HFFc6 (cell line): ENCODE measurements around the gene CHAC1. TPM values are rescaled to one million over a fixed set of nuclear protein-coding genes. Genes with fewer than 3 reads are reported as not detected.

Source experiments
- DNase-seq: peaks from one replicate; pipeline ENCODE4 v3.0.0-alpha.2; 2018
- H3K27ac Mint-ChIP-seq: 2 replicates; pipeline ENCODE4 v1.8.0; 2020; ENCODE audit warnings: mild to moderate bottlenecking, mixed read lengths
- H3K27me3 Mint-ChIP-seq: 2 replicates; pipeline ENCODE4 v1.8.0; 2021; ENCODE audit warnings: mild to moderate bottlenecking, moderate library complexity, mixed read lengths; ENCODE audit not compliant: insufficient read depth
- H3K36me3 Mint-ChIP-seq: 2 replicates; pipeline ENCODE4 v1.8.0; 2021; ENCODE audit warnings: low read depth, mixed read lengths
- H3K4me1 Mint-ChIP-seq: 2 replicates; pipeline ENCODE4 v1.8.0; 2020; ENCODE audit warnings: low read depth, mixed read lengths
- H3K4me3 Mint-ChIP-seq: 2 replicates; pipeline ENCODE4 v1.8.0; 2020; ENCODE audit warnings: mild to moderate bottlenecking, moderate library complexity, mixed read lengths
- H3K9me3 Mint-ChIP-seq: 2 replicates; pipeline ENCODE4 v1.8.0; 2020; ENCODE audit warnings: mild to moderate bottlenecking, mixed read lengths
- total RNA-seq, 6 experiments: library from RNA; stranded (reverse); fragmentation: NEBNext Ultra II Directional; extraction: Animal tissue kit (Norgen Biotek cat#: 25700); gene quantifications; 2 replicates in 1 of 6; 3 replicates in 5 of 6; pipeline ENCODE4 v1.2.3, GENCODE V29; 2021
- TF ChIP-seq, protein P1 (sequence below): fragments of 200-600 bp; sonication (generic); IDR thresholded peaks from 2 replicates; pipeline ENCODE4 v1.5.0; 2021; ENCODE audit warnings: antibody characterized with exemption, mild to moderate bottlenecking

Gene CHAC1
- total RNA-seq, 6 experiments from 2014 or later = 20.8 to 26.0 (median 24.2) TPM

- TF ChIP-seq, protein P1, sequence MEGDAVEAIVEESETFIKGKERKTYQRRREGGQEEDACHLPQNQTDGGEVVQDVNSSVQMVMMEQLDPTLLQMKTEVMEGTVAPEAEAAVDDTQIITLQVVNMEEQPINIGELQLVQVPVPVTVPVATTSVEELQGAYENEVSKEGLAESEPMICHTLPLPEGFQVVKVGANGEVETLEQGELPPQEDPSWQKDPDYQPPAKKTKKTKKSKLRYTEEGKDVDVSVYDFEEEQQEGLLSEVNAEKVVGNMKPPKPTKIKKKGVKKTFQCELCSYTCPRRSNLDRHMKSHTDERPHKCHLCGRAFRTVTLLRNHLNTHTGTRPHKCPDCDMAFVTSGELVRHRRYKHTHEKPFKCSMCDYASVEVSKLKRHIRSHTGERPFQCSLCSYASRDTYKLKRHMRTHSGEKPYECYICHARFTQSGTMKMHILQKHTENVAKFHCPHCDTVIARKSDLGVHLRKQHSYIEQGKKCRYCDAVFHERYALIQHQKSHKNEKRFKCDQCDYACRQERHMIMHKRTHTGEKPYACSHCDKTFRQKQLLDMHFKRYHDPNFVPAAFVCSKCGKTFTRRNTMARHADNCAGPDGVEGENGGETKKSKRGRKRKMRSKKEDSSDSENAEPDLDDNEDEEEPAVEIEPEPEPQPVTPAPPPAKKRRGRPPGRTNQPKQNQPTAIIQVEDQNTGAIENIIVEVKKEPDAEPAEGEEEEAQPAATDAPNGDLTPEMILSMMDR = no peak
- Mint-ChIP-seq H3K4me1 (peaks cover 79% of the 10 kb centered on the region), H3K9me3 (no peaks in the 10 kb centered on the region), H3K27ac (peak overlapping the region; percentile 97), H3K27me3 (peaks cover 6% of the 10 kb centered on the region), H3K36me3 (peaks cover 61% of the 10 kb centered on the region), H3K4me3 (peak overlapping the region; percentile 75)
- peak; percentile 94 for DNase-seq
These were observed 31.7 kb downstream of the CHAC1 start for GRCh38 chr15:40984964-40985363.

DNA sequence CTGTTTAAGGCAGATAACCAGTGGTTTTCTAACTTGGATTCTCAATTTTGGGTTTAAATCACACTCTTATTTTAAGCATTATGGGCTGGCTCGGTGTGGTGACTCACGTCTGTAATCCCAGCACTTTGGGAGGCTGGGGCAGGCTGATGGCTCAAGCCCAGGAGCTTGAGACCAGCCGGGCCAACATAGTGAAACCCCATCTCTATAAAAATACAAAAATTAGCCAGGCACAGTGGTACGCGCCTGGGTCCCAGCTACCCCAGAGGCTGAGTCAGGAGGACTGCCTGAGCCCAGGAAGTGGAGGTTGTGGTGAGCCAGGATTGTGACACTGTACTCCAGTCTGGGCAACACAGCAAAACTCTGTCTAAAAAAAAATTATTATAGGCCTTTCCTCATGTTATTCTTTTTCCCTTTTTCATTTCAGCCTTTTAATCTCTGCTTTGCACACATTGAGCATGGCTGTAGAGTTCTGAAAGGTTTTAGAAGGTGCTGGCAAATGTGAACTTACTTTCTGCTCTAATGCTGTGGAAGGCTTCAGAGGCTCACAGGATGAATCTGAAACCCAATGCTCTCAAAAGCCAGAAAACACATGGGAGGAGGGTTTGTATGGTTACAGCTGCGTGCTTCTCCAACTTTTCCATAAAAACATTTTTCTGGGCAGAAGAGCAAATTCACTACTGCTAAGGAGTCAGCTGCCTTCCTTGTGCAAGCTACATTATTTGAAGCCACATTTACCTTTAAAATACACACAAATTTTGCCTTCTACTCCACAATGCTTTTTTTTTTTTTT is 32.5 kb downstream of the CHAC1 start:
- TF ChIP-seq, protein P1 = no peak
- Mint-ChIP-seq H3K27ac (peak overlapping the region; percentile 97), H3K27me3 (peaks cover 6% of the 10 kb centered on the region), H3K4me1 (peaks cover 83% of the 10 kb centered on the region), H3K9me3 (no peaks in the 10 kb centered on the region), H3K36me3 (peaks cover 61% of the 10 kb centered on the region), H3K4me3 (peak overlapping the region; percentile 75)
- DNase-seq = peak; percentile 53

DNA sequence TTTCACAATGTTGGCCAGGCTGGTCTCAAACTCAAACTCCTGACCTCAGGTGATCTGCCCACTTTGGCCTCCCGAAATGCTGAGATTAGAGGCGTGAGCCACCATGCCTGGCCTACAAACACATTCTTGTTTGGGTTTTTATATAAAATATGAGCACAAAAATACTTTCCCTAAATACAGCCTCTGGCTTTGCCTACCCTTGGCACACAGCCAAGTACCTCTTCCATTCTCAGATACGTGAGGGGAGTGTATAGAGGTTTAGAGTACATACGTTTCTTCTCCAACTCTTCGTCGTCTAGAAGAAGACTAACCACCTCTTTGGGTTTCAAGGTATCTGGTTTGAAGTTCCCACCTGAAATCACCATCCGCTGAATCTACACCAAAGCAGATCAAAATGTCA is 33.5 kb downstream of the CHAC1 start:
- Mint-ChIP-seq H3K4me3 (peak overlapping the region; percentile 35; the same call in 1 of the 2 replicates), H3K4me1 (peaks cover 83% of the 10 kb centered on the region), H3K27me3 (peaks cover 6% of the 10 kb centered on the region), H3K9me3 (no peaks in the 10 kb centered on the region), H3K27ac (peak overlapping the region; percentile 67; the same call in 1 of the 2 replicates), H3K36me3 (peaks cover 60% of the 10 kb centered on the region)
- no peak for DNase-seq
- TF ChIP-seq, protein P1 = no peak

DNA sequence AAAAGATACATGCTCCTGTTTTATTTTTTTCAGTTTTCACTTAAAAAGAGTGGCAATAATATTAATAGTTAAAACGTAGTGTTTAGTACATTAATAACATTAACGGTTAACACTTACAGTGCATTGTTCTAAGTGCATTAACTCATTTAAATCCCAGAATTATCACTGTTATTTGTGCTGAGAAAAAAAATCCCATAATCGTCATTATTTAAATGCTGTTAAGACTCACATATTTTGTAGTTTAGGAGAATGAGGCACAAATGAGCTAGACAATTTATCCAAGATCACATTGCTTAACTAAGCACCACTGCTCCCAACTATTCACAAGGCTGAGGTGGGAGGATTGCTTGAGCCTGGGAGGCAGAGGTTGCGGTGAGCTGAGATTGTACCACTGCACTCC is 34.9 kb downstream of the CHAC1 start:
- Mint-ChIP-seq H3K4me3 (no peak overlapping the region), H3K27me3 (peaks cover 6% of the 10 kb centered on the region), H3K36me3 (peaks cover 52% of the 10 kb centered on the region), H3K4me1 (peaks cover 83% of the 10 kb centered on the region), H3K9me3 (no peaks in the 10 kb centered on the region), H3K27ac (no peak overlapping the region)
- TF ChIP-seq, protein P1 = no peak
- no peak for DNase-seq

DNA sequence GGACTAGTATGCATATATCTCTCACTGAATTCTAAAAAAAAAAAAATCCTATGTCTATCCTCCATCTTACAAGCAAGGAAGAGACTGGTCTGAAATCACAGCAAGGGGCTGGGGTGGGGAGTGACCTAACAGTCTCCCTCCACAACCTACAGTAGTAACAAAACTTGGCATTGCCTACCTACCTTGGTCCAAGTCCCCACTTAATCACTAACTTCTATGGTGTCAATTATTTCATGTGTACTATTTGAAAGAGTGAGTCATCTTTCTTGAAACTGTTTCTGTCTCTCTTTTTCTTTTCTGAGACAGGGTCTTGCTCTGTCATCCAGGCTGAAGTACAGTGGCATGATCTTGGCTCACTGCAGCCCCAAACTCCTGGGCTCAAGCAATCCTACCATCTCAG is 36.8 kb downstream of the CHAC1 start:
- DNase-seq = no peak
- H3K27ac Mint-ChIP-seq = peak overlapping the region; percentile 81; the same call in 1 of the 2 replicates

More for the DNA sequence above, 36.8 kb downstream of the CHAC1 start:
- Mint-ChIP-seq H3K4me1 (peaks cover 76% of the 10 kb centered on the region), H3K36me3 (peaks cover 53% of the 10 kb centered on the region), H3K4me3 (no peak overlapping the region), H3K27me3 (peaks cover 5% of the 10 kb centered on the region), H3K9me3 (no peaks in the 10 kb centered on the region)
- TF ChIP-seq, protein P1 = no peak
